ENCODE data around the gene ASB18.

Gene ASB18

GRCh38 chr2:236162882-236163470, 101.2 kb downstream of the ASB18 start:
- Histone ChIP-seq H3K79me2 (ENCODE audit: insufficient read depth, low read length) (no peaks in the 10 kb centered on the region), H4K20me1 (ENCODE audit: insufficient read depth, low read length, poor library complexity, severe bottlenecking) (no peaks in the 10 kb centered on the region), H3K9ac (ENCODE audit: low read depth, low read length, poor library complexity, severe bottlenecking) (no peak overlapping the region), H3K36me3 (ENCODE audit: insufficient read depth, low read length) (no peaks in the 10 kb centered on the region), H3K4me1 (ENCODE audit: insufficient read depth, low read length, poor library complexity, severe bottlenecking) (no peaks in the 10 kb centered on the region), H3K4me3 (ENCODE audit: low read length, poor library complexity, severe bottlenecking) (no peak overlapping the region), H3K27me3 (ENCODE audit: insufficient read depth, low read length, poor library complexity, severe bottlenecking) (no peaks in the 10 kb centered on the region), H3K9me3 (ENCODE audit: insufficient read depth, low read depth, low read length) (no peaks in the 10 kb centered on the region), H3K4me2 (ENCODE audit: low read depth, low read length, poor library complexity, severe bottlenecking) (no peak overlapping the region), H3F3A (ENCODE audit: low read depth) (no peaks in the 10 kb centered on the region), H3K9me2 (replicated peaks; ENCODE audit: low read depth, low read length) (no peaks in the 10 kb centered on the region), H2AFZ (ENCODE audit: low read length) (no peak overlapping the region)
- TF ChIP-seq CTCF (conservative IDR thresholded peaks at IDR 0.05; ENCODE audit: low read length) (no peak), EZH2phosphoT487 (IDR thresholded peaks at IDR 0.05; ENCODE audit: borderline replicate concordance) (no peak)

- H3F3A ChIP-seq (ENCODE audit: low read depth): no peaks in the 10 kb centered on the region
- H3K9ac ChIP-seq (ENCODE audit: low read depth, low read length, poor library complexity, severe bottlenecking): no peak overlapping the region
- no peak overlapping the region for H3K4me3 ChIP-seq (ENCODE audit: low read length, poor library complexity, severe bottlenecking)
- no peaks in the 10 kb centered on the region for H3K27me3 ChIP-seq (ENCODE audit: insufficient read depth, low read length, poor library complexity, severe bottlenecking)
- H3K79me2 ChIP-seq (ENCODE audit: insufficient read depth, low read length): no peaks in the 10 kb centered on the region
- H3K9me2 ChIP-seq (replicated peaks; ENCODE audit: low read depth, low read length): no peaks in the 10 kb centered on the region
- no peak overlapping the region for H2AFZ ChIP-seq (ENCODE audit: low read length)
- H3K4me1 ChIP-seq (ENCODE audit: insufficient read depth, low read length, poor library complexity, severe bottlenecking): no peaks in the 10 kb centered on the region
- H3K9me3 ChIP-seq (ENCODE audit: insufficient read depth, low read depth, low read length): no peaks in the 10 kb centered on the region
- no peaks in the 10 kb centered on the region for H3K36me3 ChIP-seq (ENCODE audit: insufficient read depth, low read length)
- no peak overlapping the region for H3K4me2 ChIP-seq (ENCODE audit: low read depth, low read length, poor library complexity, severe bottlenecking)
- H4K20me1 ChIP-seq (ENCODE audit: insufficient read depth, low read length, poor library complexity, severe bottlenecking): no peaks in the 10 kb centered on the region
- no peak for TF ChIP-seq CTCF (conservative IDR thresholded peaks at IDR 0.05; ENCODE audit: low read length)
- TF ChIP-seq EZH2phosphoT487 (IDR thresholded peaks at IDR 0.05; ENCODE audit: borderline replicate concordance): no peak
These were observed 102.0 kb downstream of the ASB18 start for GRCh38 chr2:236162031-236162845.

- Histone ChIP-seq H3K27me3 (ENCODE audit: insufficient read depth, low read length, poor library complexity, severe bottlenecking) (no peaks in the 10 kb centered on the region), H3K9me2 (replicated peaks; ENCODE audit: low read depth, low read length) (no peaks in the 10 kb centered on the region), H3K4me2 (ENCODE audit: low read depth, low read length, poor library complexity, severe bottlenecking) (no peak overlapping the region), H4K20me1 (ENCODE audit: insufficient read depth, low read length, poor library complexity, severe bottlenecking) (no peaks in the 10 kb centered on the region), H3K36me3 (ENCODE audit: insufficient read depth, low read length) (no peaks in the 10 kb centered on the region), H2AFZ (ENCODE audit: low read length) (no peak overlapping the region), H3K9ac (ENCODE audit: low read depth, low read length, poor library complexity, severe bottlenecking) (no peak overlapping the region), H3K4me1 (ENCODE audit: insufficient read depth, low read length, poor library complexity, severe bottlenecking) (no peaks in the 10 kb centered on the region), H3K4me3 (ENCODE audit: low read length, poor library complexity, severe bottlenecking) (no peak overlapping the region), H3K79me2 (ENCODE audit: insufficient read depth, low read length) (no peaks in the 10 kb centered on the region), H3K9me3 (ENCODE audit: insufficient read depth, low read depth, low read length) (no peaks in the 10 kb centered on the region), H3F3A (ENCODE audit: low read depth) (no peaks in the 10 kb centered on the region)
- TF ChIP-seq EZH2phosphoT487 (IDR thresholded peaks at IDR 0.05; ENCODE audit: borderline replicate concordance) (no peak), CTCF (conservative IDR thresholded peaks at IDR 0.05; ENCODE audit: low read length) (no peak)
These were observed 102.7 kb downstream of the ASB18 start for GRCh38 chr2:236161531-236161930.

Measured in Loucy (cell line).